Anterior cingulate cortex (tissue), 58 donors: ENCODE results near the gene PTCH1.

Source experiments
- DNase-seq, 58 donors: peaks; one replicate each; lab custom pipeline; 2025; lab: John Stamatoyannopoulos, UW

Gene PTCH1

DNA sequence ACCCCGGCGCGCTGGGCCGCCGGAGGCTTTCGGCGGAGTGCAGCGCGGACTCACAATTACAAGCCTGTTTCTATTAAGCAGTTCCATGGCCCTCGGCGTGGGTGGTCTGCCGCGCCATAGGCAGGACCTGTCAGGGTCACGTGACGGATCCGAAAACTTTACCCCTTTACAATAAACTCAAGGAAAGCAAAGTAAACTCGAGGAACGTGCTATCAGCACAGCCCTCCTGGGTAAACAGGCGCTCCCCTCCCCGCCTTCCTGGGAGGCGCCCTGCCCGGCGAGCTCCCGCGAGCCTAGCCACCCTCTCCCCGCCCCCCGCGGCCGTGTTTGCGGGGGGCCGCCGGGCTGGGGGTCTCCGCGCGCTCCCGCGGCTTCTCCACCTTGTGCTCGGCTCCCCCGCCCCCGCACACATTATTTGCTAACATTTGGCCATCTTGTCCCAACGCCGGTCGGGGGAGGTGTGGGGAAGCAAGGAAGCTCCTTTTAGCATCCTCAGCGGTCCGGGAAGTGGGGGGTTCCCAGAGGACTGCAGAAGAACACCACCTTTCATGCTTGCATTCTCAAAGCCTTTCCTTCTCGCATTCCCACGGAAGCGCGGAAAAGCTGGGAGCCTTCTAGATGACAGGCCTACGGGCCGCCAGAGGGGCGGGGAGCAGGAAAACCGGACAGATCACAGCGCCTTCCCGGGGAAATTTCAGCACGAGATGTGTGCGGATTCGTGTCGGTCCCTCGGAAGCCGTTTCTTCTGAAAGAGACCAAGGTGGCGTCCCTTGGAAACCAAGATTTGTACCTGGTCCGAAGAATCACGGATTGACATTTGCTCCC is at the start of gene PTCH1:
PTCH1 (minus strand) TSS at position 238 of the 825 bp plus-strand sequence.
- peak in 28 of 58 donors; percentile 12 to 72 (median 46) for DNase-seq

DNA sequence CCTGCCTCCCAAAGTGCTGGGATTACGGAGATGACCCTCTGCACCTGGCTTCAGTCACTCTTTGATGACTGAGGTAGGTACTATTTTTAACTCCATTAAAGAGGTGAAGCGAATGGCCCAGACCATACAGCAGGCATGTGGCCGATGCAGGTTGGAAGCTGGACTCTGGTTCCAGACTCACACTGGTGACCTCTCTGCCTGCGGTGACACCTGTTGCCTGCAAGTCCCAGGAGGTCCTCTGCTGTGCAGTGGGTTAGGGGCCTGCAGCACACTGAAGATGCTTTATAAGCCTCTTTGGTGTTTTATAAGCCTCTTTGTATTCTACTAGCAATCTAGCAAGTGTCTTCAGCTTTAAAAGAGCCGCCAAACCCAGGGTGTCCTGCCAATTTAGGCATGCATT is 49.2 kb upstream of the PTCH1 start:
- DNase-seq: no peak

DNA sequence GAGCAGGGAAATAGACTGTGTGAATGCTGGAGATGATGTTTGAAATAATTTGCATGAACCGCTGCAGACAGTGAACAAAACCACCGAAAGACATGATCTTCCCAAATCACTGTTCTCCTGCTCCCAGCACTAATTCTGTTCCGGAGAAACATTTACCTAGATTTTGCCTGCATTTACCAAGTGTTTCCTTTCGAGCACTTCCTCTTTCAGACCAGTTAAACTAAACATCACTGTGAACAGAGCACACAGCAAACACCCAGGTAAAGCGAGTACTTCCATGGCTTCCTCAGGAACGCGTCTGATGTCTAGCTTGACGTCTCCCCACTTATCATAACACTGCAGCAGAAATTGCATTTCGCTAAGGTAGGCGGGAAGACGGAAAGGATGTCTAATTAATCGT is 45.1 kb upstream of the PTCH1 start:
- DNase-seq: no peak

DNA sequence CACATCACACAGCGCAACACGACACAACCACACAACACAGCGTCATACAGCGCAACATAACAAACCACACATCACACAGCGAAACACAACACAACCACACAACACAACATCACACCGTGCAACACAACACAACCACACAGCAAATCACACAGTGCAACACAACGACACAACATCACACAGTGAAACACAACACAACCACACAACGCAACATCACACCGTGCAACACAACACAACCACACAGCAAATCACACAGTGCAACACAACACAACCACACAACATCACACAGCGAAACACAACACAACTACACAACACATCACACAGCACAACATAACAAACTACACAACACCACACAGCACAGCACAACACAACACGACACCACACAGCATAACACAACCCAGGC is 40.4 kb upstream of the PTCH1 start:
- no peak for DNase-seq

DNA sequence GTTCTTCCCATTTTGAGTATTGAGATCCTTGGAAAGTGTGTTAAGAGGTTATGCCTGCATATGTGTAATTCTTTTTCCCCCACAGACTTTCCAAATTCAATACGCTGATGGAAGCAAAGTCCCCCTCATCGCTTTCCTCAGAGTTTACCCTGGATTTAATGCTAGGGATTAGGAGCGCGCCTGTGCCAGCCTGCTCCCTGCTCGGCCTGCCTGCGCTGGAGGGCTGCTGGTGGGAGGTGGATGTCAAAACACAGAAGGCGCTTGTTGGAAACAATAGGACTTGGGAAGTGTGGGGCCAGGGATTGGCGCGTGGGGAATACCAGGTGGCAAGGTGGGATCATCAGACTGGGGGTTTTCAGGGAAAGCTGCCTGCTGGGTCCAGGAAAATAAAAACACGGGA is 39.8 kb upstream of the PTCH1 start:
- no peak for DNase-seq

DNA sequence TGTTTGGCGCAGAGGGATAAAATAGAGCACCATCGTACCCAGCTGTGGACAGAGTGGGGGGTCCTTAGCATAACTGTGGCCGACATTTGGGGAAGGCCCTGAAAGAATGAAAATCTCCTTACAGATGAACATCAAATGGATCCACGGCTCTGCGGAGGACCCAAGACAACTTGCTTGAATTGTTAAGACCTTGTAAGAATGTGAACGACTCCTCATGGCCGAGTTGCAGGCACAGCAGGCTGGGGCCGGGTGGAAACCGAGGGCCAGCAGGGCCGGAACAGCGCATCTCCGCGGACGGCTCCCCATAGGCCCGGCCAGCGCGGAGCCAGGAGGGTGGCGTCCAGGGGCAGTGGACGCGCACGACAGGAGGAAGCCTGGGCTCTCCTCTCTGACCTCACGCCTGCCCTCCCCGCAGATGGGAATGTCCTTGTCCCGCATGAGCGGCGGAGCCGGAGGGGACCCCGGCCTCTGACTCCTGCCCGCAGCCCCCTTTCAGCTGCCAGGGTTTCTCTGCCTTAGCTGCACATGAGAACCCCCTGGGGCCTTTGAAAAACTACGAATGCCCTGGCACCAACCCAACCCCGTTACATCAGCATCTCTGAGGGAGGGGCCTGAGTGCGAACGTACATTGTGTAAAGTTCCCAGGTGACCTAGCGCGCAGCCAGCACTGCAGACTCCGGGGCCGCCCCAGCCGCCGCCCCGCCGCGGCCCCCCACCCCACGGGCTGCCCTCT is 36.2 kb upstream of the PTCH1 start:
- no peak for DNase-seq

DNA sequence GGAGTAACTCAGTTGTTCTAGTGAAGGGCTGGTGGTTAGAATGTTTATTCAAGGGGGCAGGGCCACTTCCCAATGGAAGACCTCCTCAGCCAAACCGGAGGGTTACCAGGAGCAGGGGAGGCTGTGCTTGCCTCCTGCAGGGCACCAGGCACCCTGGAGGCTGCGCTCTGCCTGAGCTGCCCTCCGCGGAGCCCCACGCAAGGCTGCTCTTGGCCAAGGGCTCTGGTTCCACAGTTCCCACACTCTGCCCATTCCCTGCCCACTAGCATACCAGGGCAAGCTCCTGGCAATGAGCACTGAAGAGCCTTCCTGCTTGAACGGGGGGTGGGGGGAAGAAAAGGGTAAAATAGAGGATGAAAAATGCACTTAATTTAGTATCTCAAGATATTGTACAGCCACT is 35.5 kb upstream of the PTCH1 start:
- peak in 3 of 58 donors; percentile 1 to 11 (median 9) for DNase-seq

DNA sequence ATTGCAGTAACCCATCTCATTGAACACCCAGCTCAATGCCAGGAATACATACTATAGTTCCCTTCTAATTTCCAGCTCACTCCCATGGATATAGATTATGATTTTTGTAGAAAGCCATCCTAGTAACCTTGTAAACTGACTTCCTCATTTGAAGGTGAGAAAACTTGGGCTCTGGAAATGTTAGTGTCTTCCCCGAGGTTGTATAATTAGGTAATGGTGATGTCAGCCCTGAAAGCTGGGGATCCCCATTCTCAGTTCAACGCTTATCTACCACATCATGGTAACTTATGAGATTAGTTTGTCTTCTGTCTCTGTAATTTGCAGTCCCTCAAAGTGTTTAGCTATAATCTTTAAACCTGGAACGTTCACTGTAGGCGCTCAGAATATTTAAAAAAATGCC is 34.6 kb upstream of the PTCH1 start:
- no peak for DNase-seq

DNA sequence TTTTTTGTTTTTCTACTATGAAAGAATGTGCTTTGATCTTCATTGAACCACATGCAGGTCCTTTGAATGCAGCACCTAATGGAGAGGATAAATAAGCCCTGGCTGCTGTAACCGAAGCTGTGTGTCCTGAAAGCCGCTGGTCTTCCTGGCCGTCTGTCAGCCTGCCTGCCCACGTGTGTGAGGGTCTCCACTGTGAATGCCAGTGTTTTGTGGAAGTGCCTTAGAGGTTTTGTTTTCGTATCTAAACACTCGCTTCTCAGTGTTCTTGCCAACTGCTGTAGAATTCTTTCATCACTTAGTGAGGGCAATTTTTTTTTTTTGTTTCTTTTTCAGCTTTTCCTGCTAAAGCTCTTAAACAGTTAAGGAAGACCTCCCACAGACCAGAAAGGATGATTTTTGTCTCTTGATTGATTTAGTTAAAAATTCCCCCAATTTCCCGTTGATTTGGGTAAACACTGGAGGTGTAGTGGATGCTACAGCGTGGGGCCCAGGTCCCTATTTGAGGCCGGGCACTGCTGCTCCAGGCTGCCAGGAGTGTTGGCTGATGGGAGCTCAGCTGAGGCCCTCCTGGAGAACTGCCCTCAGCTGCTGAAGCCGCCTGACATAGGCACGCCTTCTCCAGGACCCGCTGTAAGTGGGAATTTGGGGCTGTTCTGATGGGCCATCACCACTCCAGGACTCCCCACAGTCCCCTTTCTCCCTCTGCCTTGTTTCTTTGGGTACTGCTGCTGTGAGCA is 29.2 kb upstream of the PTCH1 start:
- peak in 10 of 58 donors; percentile 0 to 11 (median 6) for DNase-seq

DNA sequence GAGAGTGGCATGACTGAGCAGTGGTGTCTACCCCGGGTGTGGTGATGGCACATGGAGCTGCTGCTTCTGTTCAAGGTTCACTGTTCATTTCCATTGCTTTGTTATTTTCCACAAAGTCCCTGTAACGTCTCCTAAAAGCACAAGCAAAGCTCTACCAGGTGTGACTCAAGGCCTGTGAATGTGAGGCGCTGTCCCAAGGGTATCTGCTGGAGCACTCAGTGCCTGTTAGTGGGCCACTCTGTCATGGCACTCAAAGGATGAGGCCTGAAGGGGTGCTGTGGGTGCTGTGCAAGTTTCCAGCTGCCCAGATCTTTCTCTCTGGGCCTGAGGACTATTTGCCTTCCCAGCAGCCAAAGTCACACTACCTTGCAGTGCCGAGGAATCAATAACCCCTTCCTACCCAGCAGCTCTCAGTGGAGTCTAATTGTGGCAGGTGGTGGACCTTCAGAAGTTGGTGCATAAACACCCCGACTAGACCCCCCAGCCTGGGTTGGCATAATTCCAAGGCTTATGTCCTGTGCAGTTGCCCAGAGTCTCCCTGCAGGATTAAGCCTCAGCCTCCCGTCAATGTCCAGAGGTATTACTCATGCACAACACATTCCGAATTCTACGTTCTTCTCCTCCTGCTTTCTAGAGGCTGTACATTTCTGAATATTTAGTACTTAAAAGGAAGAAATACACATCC is 17.4 kb upstream of the PTCH1 start:
- DNase-seq: no peak

DNA sequence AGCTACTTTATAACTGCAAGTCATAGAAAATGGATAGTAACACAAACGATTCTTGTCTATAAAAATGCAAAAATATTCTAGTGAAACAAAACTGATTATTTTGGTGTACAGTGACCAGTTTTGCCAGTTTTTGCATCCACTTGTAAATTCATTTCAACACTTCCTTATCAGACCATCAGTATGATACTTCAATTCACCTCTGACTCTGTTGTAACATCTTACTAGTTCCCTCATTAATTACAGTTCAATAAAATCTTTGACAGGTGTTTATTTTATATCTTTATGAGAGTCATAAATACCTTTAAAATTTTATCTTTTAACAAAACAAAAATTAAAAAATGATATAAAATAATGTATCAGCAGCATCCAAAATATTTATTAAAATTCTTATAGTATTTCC is 13.1 kb upstream of the PTCH1 start:
- no peak for DNase-seq

DNA sequence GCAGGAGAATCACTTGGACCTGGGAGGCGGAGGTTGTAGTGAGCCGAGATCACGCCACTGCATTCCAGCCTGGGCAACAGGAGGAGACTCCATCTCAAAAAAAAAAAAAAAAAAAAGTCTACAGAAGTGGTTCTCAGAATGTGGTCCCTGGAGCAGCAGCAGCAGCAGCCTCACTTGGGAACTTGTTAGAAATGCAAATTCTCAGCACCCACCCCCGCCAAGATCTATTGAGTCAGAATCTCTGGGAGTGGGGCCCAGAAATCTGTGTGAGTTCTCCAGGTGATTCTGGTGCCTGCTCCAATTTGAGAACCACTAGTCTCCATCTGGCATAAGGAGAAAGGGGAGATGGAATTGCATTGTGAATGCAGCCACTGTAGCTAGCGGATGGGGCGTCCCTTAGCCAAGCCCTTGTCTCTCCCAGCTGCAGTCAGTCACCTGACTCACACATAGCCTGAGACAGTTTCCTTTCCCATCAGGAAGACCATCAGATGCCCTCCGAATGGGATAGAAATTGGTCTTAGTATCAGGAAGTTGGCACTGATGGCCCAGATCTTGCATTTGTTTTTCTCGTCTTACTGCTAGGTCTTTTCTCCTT is 12.2 kb upstream of the PTCH1 start:
- peak in 19 of 58 donors; percentile 14 to 73 (median 30) for DNase-seq

DNA sequence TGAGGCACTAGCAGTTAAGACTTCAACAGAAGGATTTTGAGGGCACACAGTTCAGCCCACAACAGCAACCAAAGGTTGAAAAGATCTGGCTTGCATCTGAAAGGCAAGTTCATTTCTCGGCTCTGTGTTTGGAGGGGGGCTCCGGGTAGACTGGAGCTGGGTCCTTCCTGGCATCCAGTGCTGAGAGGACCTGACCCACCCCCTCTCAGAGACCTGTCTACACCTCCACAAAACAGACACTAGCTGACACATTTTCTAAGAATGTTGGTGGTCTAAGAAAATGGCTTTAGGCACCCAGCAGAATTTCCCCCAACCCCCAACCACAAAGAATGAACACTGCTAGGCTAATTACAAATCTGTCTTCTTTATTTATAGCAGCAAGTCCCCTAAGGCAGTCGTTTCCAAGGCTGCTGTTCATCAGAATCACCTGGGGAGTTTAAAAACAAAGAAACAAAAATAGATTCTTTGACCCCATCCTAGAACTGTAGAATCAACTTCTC is 6.2 kb upstream of the PTCH1 start:
- no peak for DNase-seq

DNA sequence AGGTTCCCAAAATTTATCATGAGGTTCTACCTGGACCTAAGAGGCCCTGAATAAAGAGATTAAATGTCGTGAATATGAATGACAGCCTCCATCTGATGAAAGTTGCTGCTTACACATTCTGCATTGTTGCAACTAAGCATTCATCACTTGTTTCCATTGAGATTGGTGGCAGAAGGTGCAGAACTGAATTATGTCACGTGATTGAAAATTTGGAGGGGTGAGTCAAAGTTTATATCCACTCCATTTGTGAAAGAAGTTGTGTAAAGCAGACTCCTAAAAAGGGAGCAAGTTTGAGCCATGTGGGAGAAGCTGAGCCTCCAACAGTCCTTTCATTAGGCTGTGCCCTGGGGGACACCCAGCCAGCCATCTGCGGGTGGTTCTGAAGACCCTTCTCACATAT is 4.9 kb upstream of the PTCH1 start:
- no peak for DNase-seq

DNA sequence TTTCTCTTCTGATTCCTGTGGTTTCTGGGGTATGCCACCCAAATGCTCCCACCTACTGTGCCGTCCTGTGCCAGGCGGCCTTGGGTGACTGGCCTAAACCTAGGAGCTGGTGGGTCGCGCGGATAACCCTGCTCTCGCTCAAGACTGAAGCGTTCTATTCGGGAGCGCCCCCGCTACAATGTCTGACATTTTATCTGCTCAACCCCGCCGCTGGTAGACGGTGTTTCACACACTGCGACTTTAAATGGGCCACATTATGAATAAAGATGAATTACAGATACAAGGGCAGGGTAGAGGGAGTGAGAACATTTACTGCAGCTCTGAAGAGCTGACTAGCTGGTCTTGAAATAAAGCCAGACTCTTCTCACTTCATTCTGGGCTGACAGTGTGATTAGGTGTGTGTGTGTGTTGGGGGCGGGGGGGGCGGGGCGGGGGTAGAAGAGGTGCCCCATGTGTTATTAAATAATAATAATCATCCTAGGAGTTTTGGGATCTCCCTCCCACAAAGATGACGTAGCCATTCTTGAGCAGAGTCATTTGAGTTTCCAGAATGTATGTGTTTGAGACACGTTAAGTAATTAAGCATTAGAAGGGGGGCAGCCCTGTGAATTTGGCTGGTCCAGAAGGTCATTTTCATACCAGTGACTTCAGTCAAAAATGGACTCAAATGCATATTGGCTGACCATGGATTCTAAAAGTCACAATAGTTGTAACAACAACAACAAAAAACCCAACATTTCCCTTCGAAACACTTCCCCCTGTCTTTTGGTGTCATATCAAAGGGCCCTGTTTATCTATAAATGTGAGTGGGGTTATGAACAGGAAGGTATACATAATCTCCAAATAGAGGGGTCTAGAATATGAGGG is 1.0 kb upstream of the PTCH1 start:
- peak in 4 of 58 donors; percentile 20 to 53 (median 36) for DNase-seq

DNA sequence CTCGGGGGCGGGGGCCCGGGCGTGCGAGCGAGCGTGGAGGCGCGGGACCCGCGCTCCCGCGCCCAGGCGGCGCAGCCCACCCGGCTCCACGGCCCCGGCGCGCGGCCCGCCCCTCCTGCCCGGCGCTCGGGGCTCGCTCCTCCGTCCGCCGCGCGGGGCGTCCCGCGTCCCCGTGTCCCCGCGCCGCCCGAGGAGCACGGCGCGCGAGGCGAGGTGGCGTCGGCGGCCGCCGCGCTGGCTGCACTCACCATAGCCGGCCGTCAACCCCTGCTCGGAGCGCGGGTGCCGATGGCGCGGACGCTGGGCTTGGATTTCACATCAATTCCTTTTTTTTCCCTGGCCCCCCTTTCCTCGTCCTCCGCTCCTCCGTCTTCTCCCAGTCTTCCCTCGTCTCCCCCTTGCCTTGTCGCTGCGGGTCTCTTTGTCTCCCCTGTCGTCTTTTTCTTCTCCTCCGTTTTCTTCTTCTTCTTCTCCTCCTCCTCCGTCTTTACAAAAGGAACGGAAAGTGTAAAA is 494 bp downstream of the PTCH1 start:
- DNase-seq: peak in 3 of 58 donors; percentile 32 to 51 (median 40)

DNA sequence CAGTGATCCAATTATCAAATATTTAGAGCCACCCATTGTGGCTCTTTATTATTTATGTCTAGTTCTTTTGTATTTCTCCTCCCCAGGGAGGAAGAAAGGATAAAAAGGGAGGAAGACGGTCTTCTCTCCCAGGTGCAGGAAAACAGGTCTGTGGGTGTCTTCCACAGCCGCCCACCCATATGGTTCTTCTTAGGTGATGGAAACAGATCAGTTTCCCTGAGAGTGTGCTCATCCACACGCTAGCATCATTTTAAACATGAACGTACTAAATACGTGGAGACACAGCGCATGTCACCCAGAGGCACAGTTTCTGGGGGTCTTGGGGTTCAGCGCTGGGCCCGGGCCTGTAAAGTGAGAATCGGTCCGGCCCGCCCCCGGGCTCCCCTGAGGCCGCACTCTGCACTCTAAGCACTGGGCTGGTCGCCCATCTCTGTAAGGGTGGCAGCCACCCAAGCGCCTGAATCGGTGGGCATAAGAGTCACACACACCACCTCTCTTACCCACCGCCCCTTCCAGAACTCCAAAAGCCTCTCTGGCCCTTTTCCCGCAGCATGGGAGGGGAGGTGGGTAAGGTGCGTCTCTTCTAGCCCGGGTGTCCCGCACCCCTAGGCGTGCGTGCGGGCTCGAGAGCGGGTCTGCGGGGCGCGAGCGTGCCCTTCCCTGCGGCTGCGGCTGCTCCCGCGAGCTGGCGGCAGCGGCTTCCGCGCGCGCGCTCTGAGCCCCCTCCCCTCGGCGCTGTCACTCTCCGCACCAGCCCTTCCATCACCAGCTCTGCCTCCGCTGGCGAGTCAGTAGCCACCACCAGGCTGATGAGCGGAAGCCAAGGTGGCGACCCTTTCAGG is 1.3 kb downstream of the PTCH1 start:
- DNase-seq: peak in 24 of 58 donors; percentile 16 to 66 (median 32)

DNA sequence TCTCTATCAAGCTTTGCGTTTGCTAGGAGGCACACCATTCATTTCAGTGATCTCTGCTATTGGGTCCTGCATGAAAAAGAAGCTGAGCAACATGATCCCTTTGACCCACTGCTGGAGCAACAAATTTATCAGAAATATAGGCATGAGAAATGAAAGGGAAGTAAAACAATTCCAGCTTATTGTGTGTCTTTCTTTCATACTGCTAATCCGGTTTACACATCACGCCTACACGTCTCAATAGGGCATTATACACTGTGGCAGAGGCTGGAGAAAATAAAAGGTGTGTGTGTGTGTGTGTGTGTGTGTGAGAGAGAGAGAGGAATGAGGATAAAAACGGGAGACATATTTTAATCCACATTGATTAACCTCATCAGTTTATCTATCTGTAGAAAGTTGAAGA is 2.4 kb downstream of the PTCH1 start:
- DNase-seq: no peak
